NCI-H1092 treated with DMSO at 0.1 percent for 48 hours (cell line): Measurements from ENCODE around the gene FBXL7.

Experiments used
- DNase-seq: peaks from one replicate; lab custom pipeline; 2025; lab: John Stamatoyannopoulos, UW

FBXL7 gene

GRCh38 chr5:15499528-15500324 lies at the start of gene FBXL7:
Gene FBXL7 (plus strand): TSS chr5:15500180.
- DNase-seq: no peak

- DNase-seq: no peak
Observed at GRCh38 chr5:15450473-15450872, 49.5 kb upstream of the FBXL7 start.

DNA sequence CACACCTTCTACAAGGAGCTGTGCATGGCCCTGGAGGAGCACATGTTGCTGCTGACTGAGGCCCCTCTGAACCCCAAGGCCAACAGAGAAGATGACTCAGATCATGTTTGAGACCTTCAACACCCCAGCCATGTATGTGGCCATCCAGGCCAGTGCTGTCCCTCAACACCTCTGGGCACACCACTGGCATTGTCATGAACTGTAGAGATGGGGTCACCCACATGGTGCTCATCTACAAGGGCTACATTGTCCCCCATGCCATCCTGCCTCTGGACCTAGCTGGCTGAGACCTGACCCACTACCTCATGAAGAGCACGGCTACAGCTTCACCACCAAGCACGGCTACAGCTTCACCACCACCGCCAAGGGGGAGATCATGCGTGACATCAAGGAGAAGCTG lies 49.0 kb upstream of the FBXL7 start:
- no peak for DNase-seq

DNA sequence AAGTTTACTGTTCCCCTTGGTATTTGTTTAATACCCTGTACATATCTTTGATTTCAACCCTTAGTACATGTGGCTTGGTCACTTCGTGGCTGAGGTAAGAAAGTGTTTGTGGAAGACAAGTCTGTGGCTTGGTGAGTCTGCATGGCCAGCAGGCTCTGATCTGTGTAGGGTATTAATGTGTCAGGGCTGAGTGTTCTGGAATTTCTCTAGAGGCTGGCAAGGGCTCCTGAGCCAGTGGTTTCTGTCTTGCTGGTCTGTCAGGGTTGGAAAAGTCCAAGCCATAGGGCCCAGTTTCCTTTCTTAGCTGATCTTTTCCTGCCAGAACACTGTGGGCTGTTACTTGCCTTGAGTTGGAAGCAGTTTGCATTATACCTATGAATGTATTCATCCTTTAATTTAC lies 48.0 kb upstream of the FBXL7 start:
- no peak for DNase-seq

DNA sequence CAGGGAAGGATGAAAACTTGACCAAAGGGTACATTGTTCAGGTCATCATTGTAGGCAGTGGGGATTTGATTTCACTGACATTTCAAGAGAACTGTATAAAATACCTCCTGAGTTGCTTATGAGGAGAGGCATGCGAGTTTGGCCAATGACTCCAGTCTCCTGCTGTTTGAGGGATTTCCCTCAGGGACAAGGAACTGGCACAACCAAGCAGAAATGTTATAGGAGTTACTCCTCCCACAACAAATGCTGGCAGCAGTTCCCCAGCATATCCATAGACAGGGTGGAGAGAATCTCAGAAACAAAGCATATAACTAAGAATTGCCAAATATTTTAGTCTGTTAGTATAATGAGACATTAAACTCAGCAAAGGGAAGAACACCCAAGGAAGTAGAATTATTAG lies 47.2 kb upstream of the FBXL7 start:
- no peak for DNase-seq

DNA sequence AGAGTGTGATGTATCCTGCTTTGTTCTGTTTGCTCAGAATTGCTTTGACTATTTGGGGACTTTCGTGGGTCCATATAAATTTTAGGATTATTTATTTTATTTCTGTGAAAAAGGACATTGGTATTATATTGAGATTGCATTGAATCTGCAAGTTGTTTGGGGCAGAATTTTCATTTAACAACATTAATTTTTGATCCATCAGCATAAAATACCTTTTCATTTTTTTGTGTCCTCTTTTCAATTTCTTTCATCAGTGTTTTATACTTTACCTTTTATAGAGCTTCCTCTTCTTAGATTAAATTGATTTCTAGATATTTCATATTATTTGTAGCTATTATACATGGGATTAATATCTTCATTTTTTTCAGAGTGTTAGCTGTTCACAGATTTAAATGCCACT lies 40.8 kb upstream of the FBXL7 start:
- DNase-seq: no peak

DNA sequence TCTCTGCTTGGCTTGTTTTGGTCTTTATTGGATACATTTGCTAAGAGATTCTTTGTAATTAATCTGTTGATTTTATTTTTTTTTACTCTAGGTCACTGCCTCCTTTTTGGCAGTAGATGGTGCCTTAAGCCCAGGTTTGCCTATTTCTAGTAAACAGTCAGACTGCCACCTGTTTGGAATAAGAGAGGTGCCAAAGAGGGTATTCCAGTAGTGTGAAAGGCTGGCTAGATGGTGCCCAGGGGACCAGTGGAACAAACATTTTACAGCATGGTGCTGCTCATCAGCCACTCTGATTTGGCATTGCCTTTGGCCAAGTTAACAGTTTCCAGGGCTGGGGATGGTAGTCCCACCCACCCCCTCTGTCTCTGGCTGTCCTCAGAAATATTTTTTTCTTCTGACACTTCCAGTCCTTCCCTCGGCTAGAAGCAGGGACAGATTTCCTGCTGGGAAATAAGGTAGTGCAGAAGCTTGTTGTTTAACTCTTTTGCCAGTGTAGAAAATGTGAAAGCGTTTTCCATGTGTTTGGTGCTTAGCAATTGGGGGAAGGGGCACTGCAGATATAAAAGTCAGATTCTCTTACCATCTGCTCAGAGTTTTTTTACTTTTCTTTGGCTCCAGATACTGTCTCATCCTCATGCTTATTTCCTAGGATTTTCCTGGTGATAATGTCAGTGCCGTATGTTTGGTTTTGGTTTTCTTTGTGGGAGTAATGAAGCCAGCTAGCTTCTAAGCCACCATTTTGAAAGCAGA lies 36.6 kb upstream of the FBXL7 start:
- DNase-seq: no peak

GRCh38 chr5:15472116-15472515 lies 27.9 kb upstream of the FBXL7 start:
- no peak for DNase-seq

DNA sequence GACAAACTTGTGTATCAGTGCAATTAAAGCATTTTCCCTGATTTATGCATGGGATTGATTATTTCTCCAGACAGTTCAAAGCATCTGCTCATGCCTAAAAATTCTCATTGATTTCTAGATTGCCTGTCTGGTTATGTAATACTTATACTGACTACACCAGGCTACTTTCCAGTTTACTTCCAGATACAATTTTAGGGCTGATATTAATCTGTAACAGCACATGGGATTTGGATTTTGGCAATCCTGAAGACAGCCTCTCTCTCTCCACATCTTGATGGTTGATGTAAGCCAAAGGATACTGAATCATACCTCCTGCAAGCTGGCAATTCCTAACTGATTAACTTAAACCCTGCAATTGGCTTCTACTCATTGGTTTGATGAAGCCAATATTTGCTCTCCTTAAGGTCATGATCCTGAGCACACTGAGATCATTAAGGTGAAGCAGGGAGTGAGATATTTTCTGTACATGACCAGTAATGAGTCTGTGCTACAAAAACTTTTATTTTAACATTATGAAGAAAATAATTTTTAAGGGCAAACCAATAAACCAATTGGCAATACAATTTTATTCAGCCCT lies 25.7 kb upstream of the FBXL7 start:
- no peak for DNase-seq

- DNase-seq: no peak
Observed at GRCh38 chr5:15475367-15475766, 24.6 kb upstream of the FBXL7 start.

DNA sequence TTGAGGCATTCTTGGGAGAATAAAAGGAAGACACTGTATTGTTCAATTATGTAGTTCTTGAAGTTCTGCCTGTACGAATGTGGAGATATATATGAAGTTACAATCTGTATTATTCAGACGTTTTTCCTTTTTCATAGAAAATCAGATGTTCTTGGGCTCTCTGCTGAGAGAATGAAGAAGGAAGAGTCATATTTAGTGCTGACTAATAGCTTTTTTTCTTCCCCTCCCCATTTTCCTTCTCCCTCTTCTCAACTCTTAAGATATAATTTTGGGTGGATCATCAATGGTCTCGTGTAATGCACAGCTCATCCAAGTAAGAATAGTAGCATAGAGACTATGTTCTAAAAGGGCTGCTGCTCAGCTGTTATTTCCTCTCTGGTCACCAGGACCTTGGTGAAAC lies 23.0 kb upstream of the FBXL7 start:
- no peak for DNase-seq

- no peak for DNase-seq
Observed at GRCh38 chr5:15480436-15480835, 19.5 kb upstream of the FBXL7 start.

- DNase-seq: no peak
Observed at GRCh38 chr5:15483351-15484097, 16.5 kb upstream of the FBXL7 start.

DNA sequence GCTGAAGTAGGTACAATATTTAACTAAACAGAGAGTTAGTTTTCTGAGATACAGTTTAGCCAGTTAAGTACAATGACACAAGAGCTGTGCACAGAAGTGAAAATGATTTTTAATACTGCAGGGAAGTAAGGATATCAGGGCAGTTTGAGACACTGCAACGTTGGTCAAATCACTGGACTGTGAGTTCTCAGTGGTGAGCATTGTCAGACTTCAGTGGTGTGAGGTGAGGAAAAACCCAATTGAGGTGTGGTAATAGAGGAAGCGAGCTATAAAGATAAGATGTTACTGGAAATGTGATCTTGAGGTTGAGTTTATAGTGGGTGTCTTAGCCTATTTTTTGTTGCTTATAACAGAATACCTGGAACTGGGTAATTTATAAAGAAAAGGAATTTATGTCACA lies 12.8 kb upstream of the FBXL7 start:
- no peak for DNase-seq

GRCh38 chr5:15489571-15490235 lies 10.3 kb upstream of the FBXL7 start:
- no peak for DNase-seq

DNA sequence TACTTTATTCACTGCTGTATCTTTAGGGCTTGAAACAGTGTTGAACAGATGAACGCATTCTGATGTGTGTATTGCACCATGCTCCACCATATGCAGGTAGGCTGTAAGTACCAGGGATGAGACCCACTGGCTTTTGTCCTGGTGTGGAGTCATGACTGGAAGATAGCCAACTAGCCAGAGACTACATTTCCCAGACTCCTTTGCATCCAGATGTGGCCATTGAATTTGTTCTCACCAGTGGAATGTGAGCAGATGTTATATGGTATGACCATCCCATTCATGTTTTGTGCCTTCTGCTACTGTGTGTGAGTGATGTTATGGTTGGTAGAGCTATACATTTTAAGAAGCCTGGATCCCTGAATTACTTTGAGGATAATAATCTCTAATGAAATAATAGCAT lies 7.4 kb upstream of the FBXL7 start:
- no peak for DNase-seq

- DNase-seq: no peak
Observed at GRCh38 chr5:15493501-15493900, 6.5 kb upstream of the FBXL7 start.

- no peak for DNase-seq
Observed at GRCh38 chr5:15495026-15495425, 5.0 kb upstream of the FBXL7 start.

- DNase-seq: no peak
Observed at GRCh38 chr5:15496886-15497285, 3.1 kb upstream of the FBXL7 start.

DNA sequence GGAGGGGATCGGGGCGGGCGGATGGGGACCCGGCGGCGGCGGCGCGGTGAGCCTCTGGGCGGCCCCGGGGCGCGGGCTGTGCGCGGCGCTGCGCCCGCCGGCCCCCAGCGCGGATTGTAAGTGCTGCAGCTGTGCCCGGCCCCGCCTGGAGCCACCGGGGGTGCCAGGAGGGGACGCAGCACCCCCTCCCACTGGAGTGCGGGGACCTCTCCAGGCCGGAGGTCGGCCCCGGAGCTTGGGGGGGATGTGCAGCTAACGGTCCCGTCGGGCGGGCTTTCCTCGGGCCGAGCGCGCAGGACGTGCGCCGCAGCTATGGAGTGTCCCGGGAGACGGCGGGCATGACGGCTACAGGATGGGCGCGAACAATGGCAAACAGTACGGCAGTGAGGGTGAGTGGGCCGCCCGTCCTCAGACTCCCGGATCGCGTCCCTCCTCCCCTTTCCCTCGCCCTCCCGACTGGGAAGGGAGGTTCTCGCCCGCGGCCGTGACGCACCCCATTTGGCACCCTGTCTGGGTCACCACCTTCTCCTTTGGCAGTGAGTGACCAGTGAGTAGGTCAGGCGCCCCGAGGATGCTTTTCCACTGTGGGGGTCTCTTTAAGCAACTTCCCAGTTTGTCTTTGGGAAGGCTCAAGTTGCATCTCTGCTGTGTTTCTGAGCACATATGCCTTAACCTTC lies 483 bp downstream of the FBXL7 start:
- no peak for DNase-seq

- no peak for DNase-seq
Observed at GRCh38 chr5:15501091-15501791, 1.3 kb downstream of the FBXL7 start.
